GM18508 (cell line): Measurements from ENCODE around the gene SLC12A4.
"Not testable (repeated sequence)": the region's sequence is repeated elsewhere in the genome, so short reads cannot be mapped to it uniquely, and the experiment has no call there.

Source experiments
- ATAC-seq: cut with Tn5 transposase; IDR thresholded peaks from one replicate; pipeline ENCODE4 v1.9.1; 2021; ENCODE audit warnings: moderate number of reproducible peaks; ENCODE audit not compliant: insufficient read depth, unreplicated experiment

SLC12A4 gene

GRCh38 chr16:67989322-67990017 is 21.0 kb upstream of the SLC12A4 start:
- no peak for ATAC-seq

- ATAC-seq = no peak
Measured at GRCh38 chr16:67988675-67989074, 20.2 kb upstream of the SLC12A4 start.

- ATAC-seq = no peak
Measured at GRCh38 chr16:67987460-67988160, 19.2 kb upstream of the SLC12A4 start.

GRCh38 chr16:67986949-67987348 is 18.5 kb upstream of the SLC12A4 start:
- ATAC-seq = no peak

GRCh38 chr16:67982011-67982696 is 13.7 kb upstream of the SLC12A4 start:
- no peak for ATAC-seq

- ATAC-seq = no peak
Measured at GRCh38 chr16:67979955-67980678, 11.7 kb upstream of the SLC12A4 start, which contains the start of gene DPEP3. DPEP3 (minus strand) TSS chr16:67980499; CDS start chr16:67980380, 119 bp downstream.

GRCh38 chr16:67977469-67978227 is 9.2 kb upstream of the SLC12A4 start:
- ATAC-seq = no peak

GRCh38 chr16:67977005-67977404 is 8.6 kb upstream of the SLC12A4 start:
- ATAC-seq = no peak

GRCh38 chr16:67976205-67976604 is 7.8 kb upstream of the SLC12A4 start:
- no peak for ATAC-seq

GRCh38 chr16:67975321-67976105 is 7.1 kb upstream of the SLC12A4 start:
- no peak for ATAC-seq

GRCh38 chr16:67972285-67972684 is 3.8 kb upstream of the SLC12A4 start:
- not testable (repeated sequence) for ATAC-seq

GRCh38 chr16:67971111-67971510 is 2.7 kb upstream of the SLC12A4 start:
- no peak for ATAC-seq

GRCh38 chr16:67969254-67970039 is 1.0 kb upstream of the SLC12A4 start:
- no peak for ATAC-seq

- no peak for ATAC-seq
Measured at GRCh38 chr16:67967958-67968399, 458 bp downstream of the SLC12A4 start.

- ATAC-seq = no peak
Measured at GRCh38 chr16:67967183-67967957, 1.1 kb downstream of the SLC12A4 start.

- no peak for ATAC-seq
Measured at GRCh38 chr16:67966549-67967182, 1.8 kb downstream of the SLC12A4 start.
